ENCODE results near the gene TEX13B.
A peak's percentile ranks its signal among the peaks of the same experiment; 100 is the strongest.
"Not testable (repeated sequence)": the region's sequence is repeated elsewhere in the genome, so short reads cannot be mapped to it uniquely, and the experiment has no call there.

TEX13B gene

GRCh38 chrX:107982356-107982755 lies at the start of gene TEX13B:
TSS of gene TEX13B (minus strand) at chrX:107982370. CDS start at chrX:107982127, 243 bp downstream.
- no peak for DNase-seq

GRCh38 chrX:108029928-108030711 lies 48.0 kb upstream of the TEX13B start:
- no peak for DNase-seq

GRCh38 chrX:108028854-108029253 lies 46.7 kb upstream of the TEX13B start:
- DNase-seq, result no peak

GRCh38 chrX:108025954-108026600 lies 43.9 kb upstream of the TEX13B start:
- DNase-seq, result no peak

- DNase-seq, result no peak
These were observed 43.2 kb upstream of the TEX13B start for GRCh38 chrX:108025376-108025775.

- peak; percentile 27 for DNase-seq
These were observed 40.4 kb upstream of the TEX13B start for GRCh38 chrX:108022491-108023089.

GRCh38 chrX:108020631-108021030 lies 38.5 kb upstream of the TEX13B start:
- peak; percentile 14 for DNase-seq

- peak; percentile 29 for DNase-seq
These were observed 37.3 kb upstream of the TEX13B start for GRCh38 chrX:108019382-108019875.

GRCh38 chrX:108018656-108019381 lies 36.6 kb upstream of the TEX13B start:
- peak; percentile 58 for DNase-seq

GRCh38 chrX:108001218-108001814 lies 19.1 kb upstream of the TEX13B start:
- DNase-seq, result peak; percentile 34

GRCh38 chrX:108000751-108001150 lies 18.6 kb upstream of the TEX13B start:
- no peak for DNase-seq

GRCh38 chrX:107996124-107996523 lies 14.0 kb upstream of the TEX13B start:
- no peak for DNase-seq

GRCh38 chrX:107985033-107985432 lies 2.9 kb upstream of the TEX13B start:
- no peak for DNase-seq

GRCh38 chrX:107979534-107979933 lies 2.6 kb downstream of the TEX13B start:
- DNase-seq, result no peak

GRCh38 chrX:107978707-107979307 lies 3.4 kb downstream of the TEX13B start:
- no peak for DNase-seq

- no peak for DNase-seq
These were observed 4.1 kb downstream of the TEX13B start for GRCh38 chrX:107978071-107978470.

- no peak for DNase-seq
These were observed 10.5 kb downstream of the TEX13B start for GRCh38 chrX:107971636-107972035.

- DNase-seq, result no peak
These were observed 12.1 kb downstream of the TEX13B start for GRCh38 chrX:107970073-107970472.

GRCh38 chrX:107968623-107969022 lies 13.5 kb downstream of the TEX13B start:
- no peak for DNase-seq

GRCh38 chrX:107955337-107955736 lies 26.8 kb downstream of the TEX13B start:
- not testable (repeated sequence) for DNase-seq

- no peak for DNase-seq
These were observed 42.1 kb downstream of the TEX13B start for GRCh38 chrX:107940095-107940494.

GRCh38 chrX:107936434-107936730 lies 45.8 kb downstream of the TEX13B start:
- DNase-seq, result no peak
